Trophoblast cell (in vitro differentiated cells and primary cell): Measurements from ENCODE around the gene GPLD1.
"Not testable (repeated sequence)": the region's sequence is repeated elsewhere in the genome, so short reads cannot be mapped to it uniquely, and the experiment has no call there.

Experiments used
- DNase-seq, 2 donors: peaks; one replicate each; pipeline ENCODE4 v3.0.0-alpha.2; 2016
- H2AFZ ChIP-seq: 2 replicates; pipeline ENCODE4 v1.6.1; 2013; ENCODE audit warnings: low read length, moderate library complexity, mild to moderate bottlenecking; ENCODE audit not compliant: insufficient read depth, poor library complexity
- H2AK5ac ChIP-seq: 2 replicates; pipeline ENCODE4 v1.6.1; 2013; ENCODE audit warnings: mild to moderate bottlenecking, low read length
- H2BK120ac ChIP-seq: 2 replicates; pipeline ENCODE4 v1.6.1; 2013; ENCODE audit warnings: low read length, mild to moderate bottlenecking, moderate library complexity; ENCODE audit not compliant: insufficient read depth, poor library complexity
- H2BK12ac ChIP-seq: 2 replicates; pipeline ENCODE4 v1.6.1; 2013; ENCODE audit warnings: mild to moderate bottlenecking, low read length, moderate library complexity
- H2BK5ac ChIP-seq: 2 replicates; pipeline ENCODE4 v1.6.1; 2013; ENCODE audit warnings: low read length, low read depth, moderate library complexity, mild to moderate bottlenecking; ENCODE audit not compliant: poor library complexity
- H3K14ac ChIP-seq: 2 replicates; pipeline ENCODE4 v1.6.1; 2013; ENCODE audit warnings: mild to moderate bottlenecking, low read length
- H3K18ac ChIP-seq: 2 replicates; pipeline ENCODE4 v1.6.1; 2013; ENCODE audit warnings: mild to moderate bottlenecking, low read length
- H3K23ac ChIP-seq: 2 replicates; pipeline ENCODE4 v1.6.1; 2013; ENCODE audit warnings: low read length
- H3K27ac ChIP-seq: 2 replicates; pipeline ENCODE4 v1.5.1; 2013; ENCODE audit warnings: low read depth, mild to moderate bottlenecking, inconsistent platforms, low read length, moderate library complexity
- H3K27me3 ChIP-seq: 2 replicates; pipeline ENCODE4 v1.6.1; 2013; ENCODE audit warnings: inconsistent platforms, mild to moderate bottlenecking, low read length, moderate library complexity; ENCODE audit not compliant: insufficient read depth
- H3K36me3 ChIP-seq, 2 experiments: 1 replicate in 1 of 2; 2 replicates in 1 of 2; pipeline ENCODE4 v1.6.1; 2013; ENCODE audit warnings: low read length in 2 of 2, mild to moderate bottlenecking in 2 of 2, moderate library complexity in 1 of 2; ENCODE audit not compliant: insufficient read depth in 2 of 2, control insufficient read depth in 1 of 2
- H3K4ac ChIP-seq: 2 replicates; pipeline ENCODE4 v1.6.1; 2013; ENCODE audit warnings: low read depth, mild to moderate bottlenecking, low read length, moderate library complexity
- H3K4me1 ChIP-seq, 2 experiments: 1 replicate in 1 of 2; 2 replicates in 1 of 2; pipeline ENCODE4 v1.6.1; 2013; ENCODE audit warnings: low read length in 2 of 2, mild to moderate bottlenecking in 2 of 2, moderate library complexity in 1 of 2; ENCODE audit not compliant: insufficient read depth in 2 of 2, control insufficient read depth in 1 of 2
- H3K4me2 ChIP-seq: 2 replicates; pipeline ENCODE4 v1.6.1; 2013; ENCODE audit warnings: inconsistent platforms, mild to moderate bottlenecking, low read length, moderate library complexity
- H3K4me3 ChIP-seq: 2 replicates; pipeline ENCODE4 v1.5.1; 2013; ENCODE audit warnings: mild to moderate bottlenecking, low read depth, low read length, inconsistent platforms
- H3K79me1 ChIP-seq: one replicate; pipeline ENCODE4 v1.6.1; 2013; ENCODE audit warnings: low read length
- H3K79me2 ChIP-seq: 2 replicates; pipeline ENCODE4 v1.6.1; 2013; ENCODE audit warnings: low read length, mild to moderate bottlenecking; ENCODE audit not compliant: control insufficient read depth, insufficient read depth, poor library complexity
- H3K9ac ChIP-seq: 2 replicates; pipeline ENCODE4 v1.6.1; 2013; ENCODE audit warnings: mild to moderate bottlenecking, low read length
- H3K9me3 ChIP-seq: 2 replicates; pipeline ENCODE4 v1.6.1; 2013; ENCODE audit warnings: low read depth, mild to moderate bottlenecking, control low read depth, inconsistent platforms, low read length; ENCODE audit not compliant: insufficient read depth
- H4K12ac ChIP-seq: 2 replicates; pipeline ENCODE4 v1.6.1; 2013; ENCODE audit warnings: low read depth, mild to moderate bottlenecking, low read length, moderate library complexity
- H4K8ac ChIP-seq: 2 replicates; pipeline ENCODE4 v1.6.1; 2013; ENCODE audit warnings: low read depth, mild to moderate bottlenecking, low read length, moderate library complexity
- H4K91ac ChIP-seq: one replicate; pipeline ENCODE4 v1.6.1; 2013; ENCODE audit warnings: low read depth, mild to moderate bottlenecking, low read length, moderate library complexity
- WGBS: extraction: QIAGEN DNeasy Blood & Tissue Kit; methylation state at CpG from one replicate; pipeline ENCODE4 v1.1.7; 2013; ENCODE audit warnings: missing lambda C conversion rate; ENCODE audit not compliant: insufficient read length, insufficient coverage; ENCODE audit errors: extremely low coverage; 5-methylcytosine and 5-hydroxymethylcytosine counted together

Gene GPLD1

DNA sequence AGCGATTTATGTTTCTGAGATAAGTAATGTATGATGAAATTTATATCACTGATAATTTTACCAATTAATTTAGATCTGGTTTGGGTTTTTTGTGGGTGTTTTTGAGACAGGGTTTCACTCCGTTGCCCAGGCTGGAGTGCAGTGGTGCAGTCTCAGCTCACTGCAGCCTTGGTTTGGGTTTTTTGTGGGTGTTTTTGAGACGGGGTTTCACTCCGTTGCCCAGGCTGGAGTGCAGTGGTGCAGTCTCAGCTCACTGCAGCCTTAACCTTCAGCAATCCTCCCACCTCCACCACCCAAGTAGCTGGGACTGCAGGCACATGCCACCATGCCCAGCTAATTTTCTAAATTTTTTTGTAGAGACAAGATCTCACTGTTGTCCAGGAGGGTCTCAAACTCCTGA is 73.6 kb downstream of the GPLD1 start:
- no peak overlapping the region for H3K4me3 ChIP-seq
- no peaks in the 10 kb centered on the region for H3K79me1 ChIP-seq
- no peaks in the 10 kb centered on the region for H3K9me3 ChIP-seq
- WGBS = no CpG with 5 or more reads among the region's 4 CpGs
- peaks cover 25 to 33% of the 10 kb centered on the region in 2 experiments for H3K36me3 ChIP-seq
- no peak overlapping the region for H3K18ac ChIP-seq
- H4K12ac ChIP-seq = no peak overlapping the region
- H3K4ac ChIP-seq = no peak overlapping the region
- no peak overlapping the region for H3K27ac ChIP-seq
- no peak overlapping the region for H2BK120ac ChIP-seq
- H3K27me3 ChIP-seq = no peaks in the 10 kb centered on the region
- no peak overlapping the region for H3K9ac ChIP-seq
- H3K79me2 ChIP-seq = no peaks in the 10 kb centered on the region
- no peak overlapping the region for H2AFZ ChIP-seq
- DNase-seq = no peak
- no peak overlapping the region for H2BK12ac ChIP-seq
- H4K8ac ChIP-seq = no peak overlapping the region
- H3K4me2 ChIP-seq = no peak overlapping the region
- H2AK5ac ChIP-seq = no peak overlapping the region
- H3K23ac ChIP-seq = no peak overlapping the region
- no peak overlapping the region for H4K91ac ChIP-seq
- no peaks in the 10 kb centered on the region for H3K4me1 ChIP-seq
- H3K14ac ChIP-seq = no peak overlapping the region
- H2BK5ac ChIP-seq = no peak overlapping the region

DNA sequence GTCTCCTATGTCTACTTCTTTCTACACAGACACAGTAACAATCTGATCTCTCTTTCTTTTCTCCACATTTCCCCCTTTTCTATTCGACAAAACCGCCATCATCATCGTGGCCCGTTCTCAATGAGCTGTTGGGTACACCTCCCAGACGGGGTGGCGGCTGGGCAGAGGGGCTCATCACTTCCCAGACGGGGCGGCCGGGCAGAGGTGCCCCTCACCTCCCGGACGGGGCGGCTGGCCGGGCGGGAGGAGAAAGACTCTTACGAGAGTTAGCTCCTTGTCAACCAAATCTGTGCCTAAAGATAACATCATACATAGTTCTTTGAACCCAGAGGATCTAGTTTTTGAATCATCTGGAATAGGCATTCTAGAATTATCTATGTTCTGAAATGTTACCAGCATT is 74.8 kb downstream of the GPLD1 start:
- H3K23ac ChIP-seq, DNase-seq, H3K9me3 ChIP-seq, H3K4me1 ChIP-seq, H4K8ac ChIP-seq, H2BK12ac ChIP-seq, H3K4me3 ChIP-seq, H3K18ac ChIP-seq, H3K27ac ChIP-seq, H3K14ac ChIP-seq, H2BK120ac ChIP-seq, H3K79me2 ChIP-seq, H2BK5ac ChIP-seq, H4K12ac ChIP-seq, H3K4me2 ChIP-seq, H3K27me3 ChIP-seq, H3K4ac ChIP-seq, H3K9ac ChIP-seq, H2AK5ac ChIP-seq, H3K79me1 ChIP-seq, H2AFZ ChIP-seq, H4K91ac ChIP-seq: not testable (repeated sequence)
- H3K36me3 ChIP-seq = peaks cover 23 to 26% of the 10 kb centered on the region in 2 experiments
- WGBS = no CpG with 5 or more reads among the region's 15 CpGs

GRCh38 chr6:24412294-24412693 is 77.1 kb downstream of the GPLD1 start:
- Histone ChIP-seq H2AFZ (no peak overlapping the region), H2AK5ac (no peak overlapping the region), H3K14ac (no peak overlapping the region), H3K4me2 (no peak overlapping the region), H3K79me2 (no peaks in the 10 kb centered on the region), H3K27ac (no peak overlapping the region), H3K79me1 (no peaks in the 10 kb centered on the region), H3K9me3 (no peaks in the 10 kb centered on the region), H4K91ac (no peak overlapping the region), H2BK5ac (no peak overlapping the region), H4K8ac (no peak overlapping the region), H3K18ac (no peak overlapping the region), H4K12ac (no peak overlapping the region), H2BK120ac (no peak overlapping the region), H2BK12ac (no peak overlapping the region), H3K36me3 (peaks cover 16 to 25% of the 10 kb centered on the region in 2 experiments), H3K4me3 (no peak overlapping the region), H3K23ac (no peak overlapping the region), H3K4me1 (no peaks in the 10 kb centered on the region), H3K27me3 (no peaks in the 10 kb centered on the region), H3K4ac (no peak overlapping the region), H3K9ac (no peak overlapping the region)
- WGBS = no CpG with 5 or more reads among the region's 4 CpGs
- no peak for DNase-seq

- Histone ChIP-seq H3K4me2 (no peak overlapping the region), H3K4ac (no peak overlapping the region), H4K12ac (no peak overlapping the region), H3K4me1 (no peaks in the 10 kb centered on the region), H3K9ac (no peak overlapping the region), H4K91ac (no peak overlapping the region), H3K79me2 (no peaks in the 10 kb centered on the region), H2BK120ac (no peak overlapping the region), H3K9me3 (no peaks in the 10 kb centered on the region), H3K18ac (no peak overlapping the region), H3K23ac (no peak overlapping the region), H3K79me1 (no peaks in the 10 kb centered on the region), H2AK5ac (no peak overlapping the region), H3K4me3 (no peak overlapping the region), H3K14ac (no peak overlapping the region), H2BK5ac (no peak overlapping the region), H3K27me3 (no peaks in the 10 kb centered on the region), H3K36me3 (peaks cover 13 to 23% of the 10 kb centered on the region in 2 experiments), H3K27ac (no peak overlapping the region), H2AFZ (no peak overlapping the region), H4K8ac (no peak overlapping the region), H2BK12ac (no peak overlapping the region)
- no CpG with 5 or more reads among the region's 3 CpGs for WGBS
- no peak for DNase-seq
Measured at GRCh38 chr6:24410622-24411021, 78.8 kb downstream of the GPLD1 start.
